Activated CD4-positive, alpha-beta T cell treated with anti-CD3 and anti-CD28 coated beads for 36 hours (primary cell): ENCODE measurements around the gene NFILZ. TPM values are rescaled to one million over a fixed set of nuclear protein-coding genes. Genes with fewer than 3 reads are reported as not detected.

Experiments used
- ATAC-seq: fragments of 200-7000 bp; cut with Tn5 transposase; one replicate; pipeline ENCODE4 v1.10.0; 2021; ENCODE audit warnings: mild to moderate bottlenecking, moderate library complexity
- CTCF ChIA-PET: fragments of 350-600 bp; sonication (Branson Sonifier 250); formaldehyde crosslinking; loops from one replicate; lab custom pipeline; 2021; ENCODE audit warnings: antibody characterized with exemption; lab: Charles Lee
- POLR2A ChIA-PET: fragments of 350-600 bp; sonication (Branson Sonifier 250); formaldehyde crosslinking; loops from one replicate; lab custom pipeline; 2021; ENCODE audit warnings: antibody characterized with exemption, inconsistent platforms; lab: Charles Lee
- DNase-seq: peaks from one replicate; pipeline ENCODE4 v3.0.0-alpha.2; 2020
- H3K27ac Mint-ChIP-seq: one replicate; pipeline ENCODE4 v1.8.0; 2021; ENCODE audit warnings: mixed read lengths
- H3K27me3 Mint-ChIP-seq: one replicate; pipeline ENCODE4 v1.8.0; 2021; ENCODE audit warnings: mixed read lengths
- H3K36me3 Mint-ChIP-seq: one replicate; pipeline ENCODE4 v1.8.0; 2021; ENCODE audit warnings: low read depth, mixed read lengths
- H3K4me1 Mint-ChIP-seq: one replicate; pipeline ENCODE4 v1.8.0; 2021; ENCODE audit warnings: mixed read lengths
- H3K4me3 Mint-ChIP-seq: one replicate; pipeline ENCODE4 v1.8.0; 2021; ENCODE audit warnings: mild to moderate bottlenecking, moderate library complexity, mixed read lengths
- H3K9me3 Mint-ChIP-seq: one replicate; pipeline ENCODE4 v1.8.0; 2021; ENCODE audit warnings: low read depth, mixed read lengths
- intact Hi-C, 2 experiments: fragments of 100-400 bp; cut with DNase I in 1 of 2; cut with micrococcal nuclease in 1 of 2; formaldehyde crosslinking; loops; one replicate each; pipeline versions ENCODE4 v1.14.2 to v1.15.1; 2022 to 2024; cut with DNase I, micrococcal nuclease
- total RNA-seq, 2 experiments: library from RNA; stranded (reverse); gene quantifications; one replicate each; pipeline ENCODE4 v1.2.3, GENCODE V29; 2021

NFILZ gene, protein sequence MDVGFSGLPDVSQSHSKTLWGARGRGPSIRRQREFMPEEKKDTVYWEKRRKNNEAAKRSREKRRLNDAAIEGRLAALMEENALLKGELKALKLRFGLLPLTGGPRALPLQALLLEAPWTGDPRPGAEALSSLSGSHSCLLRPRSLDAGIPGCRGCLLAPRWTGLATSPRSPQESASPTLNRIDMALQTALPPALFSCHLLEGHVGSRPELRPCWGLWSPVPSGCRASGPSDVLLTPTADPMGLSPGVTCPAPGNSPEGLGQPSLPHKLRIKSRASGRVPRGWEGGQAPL
- not detected for total RNA-seq

GRCh38 chr19:8629996-8630683 is at the start of gene NFILZ:
Gene NFILZ, plus strand, starts transcription at chr19:8630633. Its CDS starts 46,133 bp downstream, at chr19:8676766.
- intact Hi-C loops = no loop called here
- POLR2A ChIA-PET = interaction anchor here (0.6 kb wide), 1 partner anchor 457 kb away, joined by 5 read pairs; no protein-coding TSS in a partner anchor
- no peaks in the 10 kb centered on the region for H3K27me3 Mint-ChIP-seq
- no peak within 1 kb of the TSS for H3K27ac Mint-ChIP-seq
- CTCF ChIA-PET = interaction anchor here (0.6 to 1.5 kb wide), 3 partner anchors 12 to 73 kb away, joined by 3 to 7 read pairs (median 3); no protein-coding TSS in a partner anchor
- no peaks in the 10 kb centered on the region for H3K36me3 Mint-ChIP-seq
- no peak within 1 kb of the TSS for H3K4me3 Mint-ChIP-seq
- no peaks in the 10 kb centered on the region for H3K9me3 Mint-ChIP-seq
- ATAC-seq = no peak
- no peak for DNase-seq
- no peaks in the 10 kb centered on the region for H3K4me1 Mint-ChIP-seq

GRCh38 chr19:8580710-8581281 is 49.6 kb upstream of the NFILZ start:
- POLR2A ChIA-PET = interaction anchor here (0.5 to 0.6 kb wide), 2 partner anchors 86 to 142 kb away, joined by 3 to 4 read pairs; no protein-coding TSS in a partner anchor
- CTCF ChIA-PET = interaction anchor here (0.7 to 6.7 kb wide), 23 partner anchors 9 to 854 kb away, joined by 3 to 49 read pairs (median 7); partner anchors contain the start of gene CERS4
- H3K36me3 Mint-ChIP-seq = no peaks in the 10 kb centered on the region
- H3K27me3 Mint-ChIP-seq = peaks cover 2% of the 10 kb centered on the region
- no peak overlapping the region for H3K27ac Mint-ChIP-seq
- H3K9me3 Mint-ChIP-seq = no peaks in the 10 kb centered on the region
- peaks cover 29% of the 10 kb centered on the region for H3K4me1 Mint-ChIP-seq
- ATAC-seq (peak; percentile 70), DNase-seq (peak; percentile 92)
- H3K4me3 Mint-ChIP-seq = no peak overlapping the region
- intact Hi-C loops = loop anchor here in 1 of 2 experiments (1.0 to 2.0 kb wide), 6 partner anchors 36 to 226 kb away; partner anchors contain the start of genes MARCHF2 and ZNF414

DNA sequence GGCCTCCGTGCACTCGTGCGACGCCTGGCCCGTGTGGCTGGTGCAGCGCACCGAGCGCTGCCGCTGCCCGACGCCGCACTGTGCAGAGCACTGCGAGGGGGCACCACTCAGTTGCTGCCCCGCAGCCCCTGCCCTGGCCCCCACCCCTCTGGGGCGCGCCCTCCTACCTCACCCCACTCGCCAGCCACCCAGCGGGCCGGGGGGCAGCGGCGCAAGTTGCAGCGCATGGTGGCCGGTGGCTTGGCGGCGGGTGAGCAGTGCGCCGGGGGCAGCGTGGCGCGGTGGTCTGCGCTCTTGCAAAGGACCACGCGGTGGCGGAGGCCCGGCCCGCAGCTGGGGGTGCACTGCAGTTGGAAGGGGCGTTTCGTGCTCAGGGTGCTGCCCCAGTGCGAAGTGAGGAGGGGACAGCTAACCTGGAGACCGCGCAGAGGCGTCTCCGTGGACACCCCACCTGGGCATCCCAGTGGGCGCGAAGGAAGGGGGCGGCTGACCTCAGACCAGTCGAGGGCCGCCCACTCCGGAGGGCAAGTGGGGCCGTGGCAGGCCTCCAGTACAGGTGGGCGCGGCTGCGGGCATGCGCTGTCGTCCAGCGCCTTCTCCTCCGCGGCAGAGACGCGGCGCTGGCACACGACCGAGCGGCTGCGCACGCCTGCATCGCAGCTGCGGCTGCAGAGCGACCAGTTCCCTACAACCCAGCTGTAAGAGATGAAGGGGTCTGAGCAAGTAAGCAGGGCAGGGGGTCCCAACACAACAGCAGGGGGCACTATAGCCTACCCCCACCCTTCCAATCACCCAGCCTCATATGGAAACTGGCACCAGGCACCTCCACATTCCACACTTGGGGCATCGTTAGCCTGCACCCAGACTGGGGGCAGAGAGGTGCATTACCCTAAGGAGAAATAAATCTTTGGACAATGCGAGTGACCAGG is 45.2 kb upstream of the NFILZ start:
- CTCF ChIA-PET = no interaction called here
- intact Hi-C loops = no loop called here
- POLR2A ChIA-PET = no interaction called here

GRCh38 chr19:8585894-8586750 is 44.3 kb upstream of the NFILZ start:
- H3K4me3 Mint-ChIP-seq = no peak overlapping the region
- CTCF ChIA-PET = interaction anchor here (0.9 kb wide), 2 partner anchors 13 to 87 kb away, joined by 3 read pairs; no protein-coding TSS in a partner anchor
- DNase-seq = peak; percentile 78
- no peaks in the 10 kb centered on the region for H3K27me3 Mint-ChIP-seq
- intact Hi-C loops = no loop called here
- H3K36me3 Mint-ChIP-seq = no peaks in the 10 kb centered on the region
- no peaks in the 10 kb centered on the region for H3K9me3 Mint-ChIP-seq
- ATAC-seq = peak; percentile 51
- no peaks in the 10 kb centered on the region for H3K4me1 Mint-ChIP-seq
- H3K27ac Mint-ChIP-seq = no peak overlapping the region
- POLR2A ChIA-PET = interaction anchor here (0.5 kb wide), 1 partner anchor 47 kb away, joined by 3 read pairs; no protein-coding TSS in a partner anchor

More for the DNA sequence above, 45.2 kb upstream of the NFILZ start:
- Mint-ChIP-seq H3K27me3 (no peaks in the 10 kb centered on the region), H3K4me1 (no peaks in the 10 kb centered on the region), H3K27ac (no peak overlapping the region), H3K9me3 (no peaks in the 10 kb centered on the region), H3K36me3 (no peaks in the 10 kb centered on the region), H3K4me3 (no peak overlapping the region)
- ATAC-seq (no peak), DNase-seq (no peak)

DNA sequence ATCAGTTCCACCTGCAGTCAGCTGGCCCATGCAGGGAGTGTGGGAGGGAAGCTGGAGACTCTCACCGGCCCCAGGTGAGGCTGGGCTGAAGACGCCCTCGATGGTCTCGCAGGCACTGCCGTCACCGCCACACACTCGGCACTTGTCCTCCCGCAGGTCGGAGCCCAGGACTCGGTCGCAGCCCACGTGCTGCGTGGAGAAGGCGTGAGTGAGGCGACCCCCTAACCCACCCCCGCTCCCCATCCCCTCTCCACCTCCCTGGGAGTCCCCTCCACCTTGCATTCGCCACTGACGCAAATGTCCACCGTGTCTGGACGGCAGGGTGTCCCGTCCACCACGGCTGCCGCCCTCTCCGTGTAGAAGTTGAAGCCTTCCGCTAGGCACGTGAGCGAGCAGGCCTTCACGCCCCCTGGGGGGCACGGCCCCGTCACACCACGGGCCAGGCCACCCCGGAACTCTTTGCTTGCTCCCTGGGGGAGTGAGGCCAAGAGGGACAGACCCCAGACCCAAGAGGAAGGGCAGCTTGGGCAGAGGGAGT is 41.2 kb upstream of the NFILZ start:
- POLR2A ChIA-PET = no interaction called here
- Mint-ChIP-seq H3K36me3 (peaks cover 2% of the 10 kb centered on the region), H3K27ac (no peak overlapping the region), H3K4me1 (peaks cover 15% of the 10 kb centered on the region), H3K27me3 (no peaks in the 10 kb centered on the region), H3K4me3 (no peak overlapping the region), H3K9me3 (peaks cover 5% of the 10 kb centered on the region)
- CTCF ChIA-PET = interaction anchor here (5.2 kb wide), 1 partner anchor 10 kb away, joined by 43 read pairs; the partner anchor contains the start of gene MYO1F
- no peak for DNase-seq
- no peak for ATAC-seq
- intact Hi-C loops = no loop called here

- H3K27ac Mint-ChIP-seq = no peak overlapping the region
- DNase-seq = peak; percentile 99
- ChIA-PET CTCF (interaction anchor here (0.7 to 3.2 kb wide), 3 partner anchors 13 to 179 kb away, joined by 3 to 41 read pairs (median 3); partner anchors contain the start of genes MARCHF2 and MYO1F), POLR2A (interaction anchor here (1.1 kb wide), 1 partner anchor 79 kb away, joined by 3 read pairs; the partner anchor contains the start of gene ZNF414)
- intact Hi-C loops = loop anchor here (1.0 to 5.0 kb wide), 10 partner anchors 18 to 1227 kb away; partner anchors contain the start of genes MBD3L1 (in 2 of the 2), RAB11B (in 2 of the 2), ZNF558 (in 2 of the 2) and ADAMTS10 (in 1 of the 2)
- H3K27me3 Mint-ChIP-seq = no peaks in the 10 kb centered on the region
- peak overlapping the region; percentile 70 for H3K4me3 Mint-ChIP-seq
- H3K36me3 Mint-ChIP-seq = peaks cover 2% of the 10 kb centered on the region
- H3K9me3 Mint-ChIP-seq = peaks cover 5% of the 10 kb centered on the region
- peak; percentile 94 for ATAC-seq
- peaks cover 15% of the 10 kb centered on the region for H3K4me1 Mint-ChIP-seq
Measured at GRCh38 chr19:8592231-8593009, 38.0 kb upstream of the NFILZ start.

- intact Hi-C loops = loop anchor here in 1 of 2 experiments (2.0 to 5.0 kb wide), 3 partner anchors 723 to 1191 kb away; no protein-coding TSS in a partner anchor
- ChIA-PET CTCF (interaction anchor here (0.6 to 3.2 kb wide), 9 partner anchors 14 to 145 kb away, joined by 3 to 41 read pairs (median 3); partner anchors contain the start of genes MYO1F and ZNF414), POLR2A (no interaction called here)
Measured at GRCh38 chr19:8593931-8594330, 36.5 kb upstream of the NFILZ start.

DNA sequence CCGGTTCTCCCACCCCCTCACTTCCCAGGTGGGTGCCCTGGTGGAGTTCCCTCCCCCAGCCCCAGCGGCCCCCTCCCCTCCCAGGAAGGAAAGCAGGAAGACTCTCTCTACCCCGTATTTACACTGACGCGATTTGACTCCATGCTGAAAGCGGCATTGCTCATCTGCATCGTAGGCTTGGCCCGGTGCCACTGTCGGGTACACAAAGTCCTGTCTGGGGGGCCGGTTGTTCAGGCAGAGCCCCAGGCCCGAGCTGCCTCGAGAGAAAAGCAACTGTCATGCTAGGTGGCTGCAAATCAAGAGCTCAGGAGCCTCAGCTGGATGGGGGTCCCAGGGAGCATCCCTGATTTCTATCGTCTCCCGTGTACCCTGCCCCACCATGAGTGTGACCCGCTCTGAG is 34.8 kb upstream of the NFILZ start:
- CTCF ChIA-PET = interaction anchor here (3.2 kb wide), 1 partner anchor 16 kb away, joined by 41 read pairs; the partner anchor contains the start of gene MYO1F
- H3K4me3 Mint-ChIP-seq = no peak overlapping the region
- peaks cover 5% of the 10 kb centered on the region for H3K9me3 Mint-ChIP-seq
- DNase-seq = no peak
- H3K27me3 Mint-ChIP-seq = no peaks in the 10 kb centered on the region
- H3K36me3 Mint-ChIP-seq = peaks cover 2% of the 10 kb centered on the region
- no peak overlapping the region for H3K27ac Mint-ChIP-seq
- H3K4me1 Mint-ChIP-seq = peaks cover 15% of the 10 kb centered on the region
- intact Hi-C loops = no loop called here
- POLR2A ChIA-PET = no interaction called here
- ATAC-seq = no peak

More at GRCh38 chr19:8593931-8594330, 36.5 kb upstream of the NFILZ start:
- H3K27ac Mint-ChIP-seq = no peak overlapping the region
- DNase-seq (no peak), ATAC-seq (no peak)
- H3K4me3 Mint-ChIP-seq = no peak overlapping the region
- peaks cover 15% of the 10 kb centered on the region for H3K4me1 Mint-ChIP-seq
- no peaks in the 10 kb centered on the region for H3K27me3 Mint-ChIP-seq
- H3K36me3 Mint-ChIP-seq = peaks cover 2% of the 10 kb centered on the region
- H3K9me3 Mint-ChIP-seq = peaks cover 5% of the 10 kb centered on the region

- Mint-ChIP-seq H3K36me3 (peaks cover 2% of the 10 kb centered on the region), H3K9me3 (peaks cover 5% of the 10 kb centered on the region), H3K4me1 (peaks cover 15% of the 10 kb centered on the region), H3K27me3 (no peaks in the 10 kb centered on the region), H3K4me3 (no peak overlapping the region), H3K27ac (no peak overlapping the region)
- intact Hi-C loops = no loop called here
- DNase-seq (no peak), ATAC-seq (no peak)
- CTCF ChIA-PET = interaction anchor here (1.1 kb wide), 1 partner anchor 27 kb away, joined by 4 read pairs; no protein-coding TSS in a partner anchor
- POLR2A ChIA-PET = no interaction called here
Measured at GRCh38 chr19:8596168-8596567, 34.3 kb upstream of the NFILZ start.
